ENCODE measurements around the gene BRD3. TPM values are rescaled to one million over a fixed set of nuclear protein-coding genes. Genes with fewer than 3 reads are reported as not detected.

Gene BRD3
- total RNA-seq, 4 donors from 2014 or later, result 61.6 to 70.8 (median 65.3) TPM

- H3K36me3 ChIP-seq, result no peaks in the 10 kb centered on the region
- H3K4me3 ChIP-seq, result no peak overlapping the region
- H3K27ac ChIP-seq, result no peak overlapping the region
- WGBS, 2 donors, result 88 to 97% methylated on average over 2 of the region's 2 CpGs
- no peaks in the 10 kb centered on the region for H3K9me3 ChIP-seq
- no peaks in the 10 kb centered on the region for H3K27me3 ChIP-seq
- DNase-seq (ENCODE audit: low spot score in 2 of 2), result no peak
- peaks cover 0 to 14% (median 9%) of the 10 kb centered on the region in 4 donors for H3K4me1 ChIP-seq
- no peak for TF ChIP-seq EP300 (IDR thresholded peaks at IDR 0.05)
- TF ChIP-seq CTCF (IDR thresholded peaks at IDR 0.05), result no peak
- TF ChIP-seq POLR2A (IDR thresholded peaks at IDR 0.05), result no peak
These were observed 70.2 kb downstream of the BRD3 start for GRCh38 chr9:133997584-133997983.

- H3K4me1 ChIP-seq, result peaks cover 0 to 14% (median 9%) of the 10 kb centered on the region in 4 donors
- no peaks in the 10 kb centered on the region for H3K27me3 ChIP-seq
- no peak for TF ChIP-seq POLR2A (IDR thresholded peaks at IDR 0.05)
- TF ChIP-seq CTCF (IDR thresholded peaks at IDR 0.05), result no peak
- no peak for TF ChIP-seq EP300 (IDR thresholded peaks at IDR 0.05)
- no peaks in the 10 kb centered on the region for H3K9me3 ChIP-seq
- WGBS, 2 donors, result 60 to 65% methylated on average over 24 of the region's 24 CpGs
- no peaks in the 10 kb centered on the region for H3K36me3 ChIP-seq
- no peak overlapping the region for H3K27ac ChIP-seq
- DNase-seq (ENCODE audit: low spot score in 2 of 2), result no peak
- no peak overlapping the region for H3K4me3 ChIP-seq
These were observed 71.0 kb downstream of the BRD3 start for GRCh38 chr9:133996531-133997520.

GRCh38 chr9:133995012-133995896, 72.6 kb downstream of the BRD3 start:
- Histone ChIP-seq H3K4me3 (no peak overlapping the region), H3K27ac (no peak overlapping the region), H3K27me3 (no peaks in the 10 kb centered on the region), H3K36me3 (no peaks in the 10 kb centered on the region), H3K9me3 (no peaks in the 10 kb centered on the region), H3K4me1 (peaks cover 0 to 28% (median 18%) of the 10 kb centered on the region in 4 donors)
- TF ChIP-seq POLR2A (IDR thresholded peaks at IDR 0.05) (no peak), EP300 (IDR thresholded peaks at IDR 0.05) (no peak), CTCF (IDR thresholded peaks at IDR 0.05) (no peak)
- 64 to 70% methylated on average over 17 of the region's 17 CpGs for WGBS, 2 donors
- no peak for DNase-seq (ENCODE audit: low spot score in 2 of 2)

GRCh38 chr9:133994353-133995011, 73.3 kb downstream of the BRD3 start:
- Histone ChIP-seq H3K4me1 (peaks cover 0 to 35% (median 20%) of the 10 kb centered on the region in 4 donors), H3K4me3 (no peak overlapping the region), H3K27me3 (no peaks in the 10 kb centered on the region), H3K36me3 (no peaks in the 10 kb centered on the region), H3K9me3 (no peaks in the 10 kb centered on the region), H3K27ac (no peak overlapping the region)
- TF ChIP-seq EP300 (IDR thresholded peaks at IDR 0.05) (no peak), CTCF (IDR thresholded peaks at IDR 0.05) (peak; percentile 96 to 99 (median 99))
- WGBS, 2 donors, result 6 to 7% methylated on average over 8 to 10 of the region's 11 CpGs
- peak; percentile 67 to 79 for DNase-seq (ENCODE audit: low spot score in 2 of 2)

All from tibial nerve (tissue), 4 donors.